HAP-1 (cell line): ENCODE data around the gene CNRIP1.

Experiments
- DNase-seq, 2 experiments: peaks; one replicate each; pipeline ENCODE4 v3.0.0-alpha.2; 2016 to 2020; ENCODE audit warnings: low spot score in 2 of 2
- H3K27me3 ChIP-seq: fragments of 250-450 bp; sonication (Bioruptor Pico); 2 replicates; pipeline ENCODE4 v1.5.1; 2020; ENCODE audit warnings: low read depth, mild to moderate bottlenecking, moderate library complexity
- H3K36me3 ChIP-seq: fragments of 250-450 bp; sonication (Bioruptor Pico); replicated peaks from 2 replicates; pipeline ENCODE4 v1.5.1; 2020; ENCODE audit warnings: mild to moderate bottlenecking
- H3K4me1 ChIP-seq: fragments of 250-450 bp; sonication (Bioruptor Pico); 2 replicates; pipeline ENCODE4 v1.5.1; 2020; ENCODE audit warnings: mild to moderate bottlenecking
- H3K4me3 ChIP-seq: fragments of 250-450 bp; sonication (Bioruptor Pico); 2 replicates; pipeline ENCODE4 v1.5.1; 2020; ENCODE audit warnings: mild to moderate bottlenecking, moderate library complexity
- H3K9me3 ChIP-seq: fragments of 250-450 bp; sonication (Bioruptor Pico); 2 replicates; pipeline ENCODE4 v1.5.1; 2020; ENCODE audit warnings: mild to moderate bottlenecking, moderate library complexity
- in situ Hi-C: fragments of 300-500 bp; cut with MboI; formaldehyde crosslinking; loops from 3 replicates; pipeline ENCODE4 v1.14.3; 2020; ENCODE audit warnings: low sequenced_read_pairs, inconsistent platforms, mixed read lengths

The CNRIP1 gene

GRCh38 chr2:68248806-68249205 lies 70.9 kb downstream of the CNRIP1 start:
- Histone ChIP-seq H3K4me1 (peaks cover 39% of the 10 kb centered on the region), H3K9me3 (no peaks in the 10 kb centered on the region), H3K36me3 (peaks cover 8% of the 10 kb centered on the region), H3K4me3 (no peak overlapping the region), H3K27me3 (no peaks in the 10 kb centered on the region)
- in situ Hi-C loops: no loop called here
- no peak for DNase-seq

DNA sequence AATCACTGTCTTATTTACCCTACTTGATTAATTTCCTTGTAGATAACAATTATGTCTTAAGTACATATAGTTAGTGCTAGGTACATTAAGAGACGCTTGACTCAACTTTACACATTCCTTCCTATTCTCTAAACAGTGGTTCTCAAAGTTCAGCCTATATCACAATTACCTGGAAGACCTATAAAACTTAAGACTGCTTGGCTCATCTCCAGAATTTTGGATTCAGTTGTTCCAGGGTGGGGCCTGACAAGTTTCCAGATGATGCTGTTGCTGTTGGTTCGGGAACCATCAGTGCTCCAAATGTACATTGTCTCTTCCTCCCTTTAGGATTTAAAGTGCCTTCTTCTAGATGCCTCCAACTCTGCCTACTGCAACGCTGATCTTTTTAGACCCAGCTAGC lies 71.4 kb downstream of the CNRIP1 start:
- in situ Hi-C loops: no loop called here
- Histone ChIP-seq H3K4me1 (peaks cover 39% of the 10 kb centered on the region), H3K4me3 (no peak overlapping the region), H3K36me3 (peaks cover 8% of the 10 kb centered on the region), H3K27me3 (no peaks in the 10 kb centered on the region), H3K9me3 (no peaks in the 10 kb centered on the region)
- no peak for DNase-seq

- Histone ChIP-seq H3K9me3 (no peaks in the 10 kb centered on the region), H3K4me3 (no peak overlapping the region), H3K36me3 (peaks cover 8% of the 10 kb centered on the region), H3K27me3 (no peaks in the 10 kb centered on the region), H3K4me1 (peaks cover 39% of the 10 kb centered on the region)
- DNase-seq: no peak
- in situ Hi-C loops: no loop called here
Measured at GRCh38 chr2:68246396-68246795, 73.4 kb downstream of the CNRIP1 start.

DNA sequence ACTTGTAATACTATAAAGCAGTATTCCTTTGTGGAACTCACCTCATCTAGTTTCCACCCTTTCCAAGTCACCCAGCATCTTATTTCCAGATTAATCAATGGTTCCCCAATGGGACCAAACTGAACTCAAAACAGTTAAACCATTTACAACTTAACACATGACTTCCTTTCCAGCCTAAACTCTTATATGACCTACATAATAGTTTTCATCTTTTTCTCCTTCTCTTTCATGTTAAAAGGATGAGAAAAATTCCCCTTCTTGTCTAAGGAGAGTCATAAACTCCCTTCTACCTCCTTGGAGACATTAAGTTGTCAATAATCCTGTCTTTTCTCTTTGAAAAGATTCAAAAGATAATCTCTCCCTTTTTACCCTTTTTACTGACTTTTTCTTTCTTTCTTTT lies 74.1 kb downstream of the CNRIP1 start:
- DNase-seq: no peak
- in situ Hi-C loops: no loop called here
- Histone ChIP-seq H3K9me3 (no peaks in the 10 kb centered on the region), H3K36me3 (peaks cover 5% of the 10 kb centered on the region), H3K27me3 (no peaks in the 10 kb centered on the region), H3K4me1 (peaks cover 40% of the 10 kb centered on the region), H3K4me3 (no peak overlapping the region)

DNA sequence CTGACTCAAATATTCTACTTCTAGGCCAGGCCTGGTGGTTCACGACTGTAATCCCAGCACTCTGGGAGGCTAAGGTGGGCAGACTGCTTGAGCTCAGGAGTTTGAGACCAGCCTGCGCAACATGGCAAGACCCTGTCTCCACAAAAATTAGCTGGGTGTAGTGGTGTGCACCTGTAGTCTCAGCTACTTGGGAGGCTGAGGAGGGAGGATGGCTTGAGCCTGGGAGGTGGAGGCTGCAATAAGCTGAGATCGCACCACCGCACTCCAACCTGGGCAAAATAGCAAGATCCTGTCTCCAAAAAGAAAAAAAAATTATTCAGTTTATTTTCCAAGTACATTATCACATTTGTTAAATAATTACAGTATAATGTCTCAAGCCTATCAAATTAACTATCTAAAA lies 74.7 kb downstream of the CNRIP1 start:
- DNase-seq: no peak
- Histone ChIP-seq H3K27me3 (no peaks in the 10 kb centered on the region), H3K9me3 (no peaks in the 10 kb centered on the region), H3K4me1 (peaks cover 44% of the 10 kb centered on the region), H3K4me3 (no peak overlapping the region), H3K36me3 (no peaks in the 10 kb centered on the region; the same call in 1 of the 2 replicates)
- in situ Hi-C loops: no loop called here

- no peak for DNase-seq
- Histone ChIP-seq H3K27me3 (no peaks in the 10 kb centered on the region), H3K4me3 (no peak overlapping the region), H3K4me1 (peaks cover 46% of the 10 kb centered on the region), H3K9me3 (no peaks in the 10 kb centered on the region), H3K36me3 (no peaks in the 10 kb centered on the region; the same call in 1 of the 2 replicates)
- in situ Hi-C loops: no loop called here
Measured at GRCh38 chr2:68244456-68244855, 75.3 kb downstream of the CNRIP1 start.
